ENCODE data around the gene SLX4IP. TPM values are rescaled to one million over a fixed set of nuclear protein-coding genes. Genes with fewer than 3 reads are reported as not detected.

SLX4IP gene
- polyA plus RNA-seq, 1 donor, result 12.6 TPM

DNA sequence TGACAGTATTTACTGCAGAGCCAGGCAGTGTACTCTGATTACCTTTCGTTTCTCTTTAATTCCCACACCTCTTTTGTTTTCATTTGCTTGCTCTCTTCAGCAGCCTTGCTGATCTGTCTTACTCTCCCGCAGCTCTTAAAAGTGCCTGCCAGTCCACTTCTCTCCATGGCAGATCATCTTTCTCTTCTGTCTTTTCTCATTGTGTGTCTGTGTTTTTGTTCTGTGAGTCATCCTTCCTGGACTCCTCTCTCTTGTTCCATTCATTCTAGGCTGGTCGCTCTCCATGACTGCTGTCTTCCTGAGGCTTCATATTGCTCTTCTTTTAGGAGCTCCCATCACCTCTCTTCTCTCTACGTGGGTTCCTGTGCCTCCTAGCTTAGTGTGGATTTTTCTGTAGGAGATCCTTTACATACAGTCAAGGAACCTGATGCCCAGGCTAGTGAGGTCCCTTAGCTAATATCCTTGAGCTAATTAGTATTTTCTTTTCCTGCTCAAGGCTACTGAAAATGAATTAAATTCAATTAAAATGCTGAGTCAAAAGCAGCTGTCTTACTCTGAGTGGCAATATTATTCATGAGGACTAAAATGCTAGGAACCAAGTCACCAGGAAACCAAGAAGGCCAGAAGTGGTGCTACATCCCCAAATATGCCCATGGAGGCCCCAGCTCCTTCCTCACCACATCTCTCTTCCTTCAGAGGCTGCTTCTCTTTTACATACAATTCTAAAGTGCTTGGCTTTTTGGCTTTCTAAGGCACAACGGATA is 86.1 kb downstream of the SLX4IP start:
- no peak for DNase-seq

DNA sequence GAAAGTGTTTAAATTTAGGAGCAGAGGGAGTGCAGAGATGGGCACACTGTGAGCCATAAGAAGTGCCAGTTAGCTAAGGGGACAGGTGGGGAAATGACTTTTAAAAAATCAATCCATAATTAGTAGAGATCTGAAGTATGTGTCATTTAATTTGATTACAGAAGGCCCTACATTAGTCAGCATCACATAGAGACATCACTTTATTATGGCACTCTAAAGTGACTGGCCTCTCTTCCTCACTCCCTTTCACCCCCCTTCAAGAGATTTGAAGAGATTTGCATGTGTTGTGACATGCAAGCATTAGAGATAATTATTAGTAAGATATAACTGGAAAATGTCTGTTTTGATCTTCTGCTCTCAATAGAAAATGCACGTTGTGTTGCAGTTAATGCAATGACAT is 86.7 kb downstream of the SLX4IP start:
- DNase-seq, result no peak

DNA sequence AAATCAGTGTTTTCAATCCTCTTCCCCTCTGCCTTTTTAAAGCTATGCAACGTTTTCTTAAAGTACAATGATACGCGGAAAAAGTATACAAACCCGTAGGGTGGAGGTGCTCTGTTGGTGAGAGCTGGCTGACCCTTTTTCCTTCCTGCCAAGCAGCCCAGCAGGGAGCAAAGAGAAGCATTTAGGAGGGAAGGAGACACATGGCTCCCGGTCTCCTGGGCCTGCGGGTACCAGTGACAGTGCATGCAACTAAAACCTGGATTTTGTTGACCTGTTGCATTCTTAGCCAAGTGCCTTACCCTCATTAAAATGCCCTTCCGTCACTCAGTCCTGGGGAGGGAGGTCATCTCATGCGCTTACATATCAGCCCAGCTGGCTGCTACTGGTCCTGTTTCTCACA is 87.2 kb downstream of the SLX4IP start:
- DNase-seq, result no peak

DNA sequence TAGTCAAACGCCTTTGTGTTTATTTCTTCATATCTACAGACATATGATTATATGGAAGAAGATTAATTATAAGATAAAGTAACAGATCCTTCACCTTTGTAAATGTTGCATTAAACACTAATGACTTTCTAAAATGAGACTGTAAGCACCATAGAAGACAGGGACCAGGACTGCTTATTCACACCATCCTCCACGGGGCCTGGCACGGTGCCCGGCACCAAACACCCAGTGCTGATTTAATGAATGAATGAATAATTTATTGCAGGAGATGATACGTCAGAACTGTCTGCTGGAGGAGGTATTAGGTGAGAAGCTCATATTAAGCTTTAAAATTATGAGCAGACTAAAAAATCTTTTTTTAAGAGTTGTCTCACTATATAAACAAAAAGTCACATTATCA is 88.3 kb downstream of the SLX4IP start:
- DNase-seq, result no peak

DNA sequence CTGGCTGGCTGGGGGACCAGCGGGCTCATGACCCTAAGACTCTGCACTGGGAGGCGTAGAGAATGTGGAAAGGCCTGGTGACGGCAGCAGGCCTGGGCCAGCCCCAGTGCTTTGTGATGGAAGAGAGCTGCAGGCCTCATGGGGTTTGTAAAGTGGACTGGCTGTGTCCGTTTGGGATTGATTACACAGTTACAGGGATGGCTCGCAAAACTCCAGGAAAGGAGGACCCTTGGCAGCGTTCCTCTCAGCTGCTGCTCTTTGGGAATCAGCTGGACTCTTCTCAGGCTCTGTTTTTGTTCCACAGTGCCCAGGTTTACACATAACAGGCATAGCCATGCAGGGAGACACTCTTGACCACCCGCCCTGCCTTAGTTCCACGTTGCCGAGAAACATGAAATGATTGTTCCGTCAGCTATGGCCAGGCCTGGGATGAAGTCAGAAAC is 89.0 kb downstream of the SLX4IP start:
- DNase-seq, result no peak

DNA sequence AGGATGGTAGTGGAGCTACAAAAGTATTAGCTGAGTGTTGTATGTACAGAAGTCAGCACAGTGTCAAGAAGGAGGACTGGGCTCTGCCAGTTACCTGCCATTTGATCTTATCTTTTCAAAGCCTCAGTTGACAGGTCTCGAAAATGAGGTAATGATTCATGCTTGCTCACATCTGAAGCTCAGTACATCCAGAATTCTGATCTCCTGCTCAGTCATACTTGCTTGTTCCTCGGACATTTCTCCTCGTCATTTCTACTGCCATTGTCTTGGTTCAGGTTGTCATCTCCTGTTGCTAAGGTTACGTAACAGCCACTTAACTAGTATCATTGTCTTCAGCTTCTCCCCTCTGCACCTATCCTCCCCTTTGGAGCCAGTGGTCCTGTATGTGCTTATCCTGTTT is 89.5 kb downstream of the SLX4IP start:
- DNase-seq, result no peak

DNA sequence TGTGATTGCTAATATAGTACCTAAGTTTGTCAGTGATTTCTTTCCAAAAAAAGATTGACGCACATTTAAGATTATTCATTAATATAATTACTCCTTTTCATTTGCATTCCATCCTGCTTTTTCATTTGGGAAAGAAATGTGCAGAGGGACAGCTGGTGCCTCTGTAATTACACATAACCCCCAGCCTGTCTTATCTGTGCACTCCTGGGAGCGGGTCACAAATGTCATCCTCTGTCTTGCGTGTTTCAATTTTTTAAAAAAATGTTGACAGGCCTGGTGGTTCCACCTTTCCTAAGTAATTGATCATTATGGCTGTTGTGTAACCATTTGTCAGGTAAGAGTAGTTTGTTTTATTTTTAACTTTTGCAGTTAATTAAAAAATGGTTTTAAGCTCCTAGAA is 92.7 kb downstream of the SLX4IP start:
- no peak for DNase-seq

DNA sequence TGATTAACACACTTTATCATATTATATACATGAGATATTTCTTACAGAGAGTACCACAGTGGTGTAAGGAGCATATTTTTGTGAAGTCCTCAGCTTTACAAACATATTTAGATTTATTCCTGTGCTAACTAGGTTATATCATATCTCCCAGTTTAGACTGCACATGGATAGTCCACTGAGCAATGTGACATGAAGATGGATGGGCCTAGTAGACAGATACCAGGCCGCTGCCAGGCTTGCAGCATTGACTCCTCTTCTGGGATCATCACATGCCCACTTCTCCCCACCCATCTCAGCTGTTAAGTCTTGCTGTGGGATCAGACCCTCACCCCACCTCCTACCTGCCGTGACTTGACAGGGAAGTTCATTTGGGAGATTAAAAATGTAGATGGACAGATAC is 95.8 kb downstream of the SLX4IP start:
- no peak for DNase-seq

DNA sequence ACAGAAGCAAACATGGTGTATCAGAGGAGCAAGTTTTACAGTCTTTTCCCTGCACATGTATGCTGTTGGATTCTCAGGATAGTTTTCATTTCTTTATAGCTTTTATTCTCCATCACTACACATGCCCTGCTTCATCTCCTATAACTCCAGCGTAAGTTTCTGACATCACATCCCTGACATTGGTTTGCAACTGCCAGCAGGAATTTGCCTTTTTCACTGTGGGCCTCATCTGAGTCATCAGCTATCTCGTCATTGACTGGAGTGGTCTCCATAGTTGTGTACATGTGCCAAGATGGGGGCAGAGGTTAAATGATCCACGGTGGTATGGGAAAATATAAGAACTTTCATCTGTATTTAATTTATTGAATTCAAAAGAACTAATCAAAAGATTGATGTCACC is 96.7 kb downstream of the SLX4IP start:
- no peak for DNase-seq

DNA sequence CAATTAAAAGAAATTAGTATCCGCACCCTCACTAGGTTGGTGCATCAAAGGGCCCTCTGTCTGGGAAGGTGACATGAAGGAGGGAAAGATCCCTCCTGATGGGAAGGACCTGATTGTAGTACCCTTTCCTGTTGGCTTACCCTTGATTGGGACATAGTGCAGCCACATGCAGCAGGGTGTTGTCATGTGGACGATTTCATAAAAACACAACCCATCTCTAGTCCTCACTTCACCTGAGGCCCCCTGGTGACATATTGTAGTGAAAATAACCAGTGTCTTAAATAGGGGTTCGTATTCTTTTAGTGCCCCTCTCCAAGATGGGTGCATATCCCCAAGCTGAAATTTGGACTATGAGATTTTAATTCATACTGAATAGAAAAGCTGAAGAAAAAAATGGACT is 97.3 kb downstream of the SLX4IP start:
- no peak for DNase-seq

DNA sequence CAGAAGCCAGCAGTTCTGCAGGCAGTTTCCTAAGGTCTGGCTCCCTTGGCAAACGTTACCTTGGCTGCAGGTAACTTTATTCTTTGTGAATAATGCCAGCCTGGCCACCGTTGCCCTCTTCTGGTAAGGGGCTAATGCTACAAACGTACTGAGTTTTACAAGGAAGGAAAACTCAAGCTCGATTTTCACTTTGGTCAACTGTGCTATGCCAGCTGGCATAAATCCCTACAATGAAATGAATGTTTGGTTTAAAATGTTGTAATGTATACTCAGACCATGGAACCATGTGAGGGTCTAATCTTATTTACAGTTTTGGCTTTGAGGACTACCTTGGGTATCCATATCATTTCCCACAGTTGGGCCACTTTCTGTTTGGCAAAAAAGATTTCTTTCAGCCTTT is 101.4 kb downstream of the SLX4IP start:
- no peak for DNase-seq

DNA sequence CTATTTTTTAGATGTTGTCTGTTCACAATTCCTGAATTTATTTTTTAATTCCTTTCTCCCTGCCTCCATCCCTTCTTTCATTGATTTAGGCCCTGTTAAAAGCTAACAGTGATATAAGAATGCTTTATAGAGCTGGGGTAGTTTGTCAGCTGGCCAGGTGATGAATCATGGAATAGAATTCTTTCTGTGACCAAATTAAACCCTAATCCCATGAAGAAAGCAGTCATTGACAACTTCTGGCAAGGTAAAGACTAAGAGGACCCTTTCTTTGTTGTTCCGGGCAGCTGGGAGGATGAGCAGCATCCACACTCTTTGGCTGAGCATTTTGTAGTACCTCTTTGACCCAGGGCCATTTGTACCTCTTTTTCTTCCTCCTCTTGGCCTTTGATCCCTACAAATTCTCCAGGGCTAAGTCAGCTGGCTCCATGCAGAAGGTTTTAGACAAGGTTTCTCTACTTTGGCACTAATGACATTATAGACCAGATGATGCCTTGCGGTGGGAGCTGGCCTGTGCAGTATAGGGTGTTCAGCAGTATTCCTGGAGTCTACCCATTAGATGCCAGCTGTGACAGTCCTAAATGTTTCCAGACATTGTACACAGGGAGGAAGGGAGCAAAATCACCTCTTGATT is 102.9 kb downstream of the SLX4IP start:
- no peak for DNase-seq

DNA sequence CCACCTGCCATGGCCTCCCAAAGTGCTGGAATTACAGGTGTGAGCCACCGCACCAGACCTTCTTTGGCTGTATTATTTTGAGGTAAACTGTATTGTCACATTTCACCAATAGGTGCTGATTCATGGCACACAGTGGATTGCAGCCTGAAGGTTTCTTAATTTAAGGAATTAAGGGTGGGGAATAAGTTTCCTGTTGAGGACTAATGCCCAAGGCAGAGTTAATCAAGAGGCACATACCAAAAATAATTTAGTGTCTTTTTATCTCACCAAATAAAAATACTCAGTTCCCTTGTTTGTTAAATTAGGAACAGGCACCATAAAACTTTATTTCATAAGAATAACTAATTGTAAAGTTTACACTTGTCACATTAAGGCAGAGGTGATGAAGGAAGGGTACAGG is 103.7 kb downstream of the SLX4IP start:
- DNase-seq, result no peak

DNA sequence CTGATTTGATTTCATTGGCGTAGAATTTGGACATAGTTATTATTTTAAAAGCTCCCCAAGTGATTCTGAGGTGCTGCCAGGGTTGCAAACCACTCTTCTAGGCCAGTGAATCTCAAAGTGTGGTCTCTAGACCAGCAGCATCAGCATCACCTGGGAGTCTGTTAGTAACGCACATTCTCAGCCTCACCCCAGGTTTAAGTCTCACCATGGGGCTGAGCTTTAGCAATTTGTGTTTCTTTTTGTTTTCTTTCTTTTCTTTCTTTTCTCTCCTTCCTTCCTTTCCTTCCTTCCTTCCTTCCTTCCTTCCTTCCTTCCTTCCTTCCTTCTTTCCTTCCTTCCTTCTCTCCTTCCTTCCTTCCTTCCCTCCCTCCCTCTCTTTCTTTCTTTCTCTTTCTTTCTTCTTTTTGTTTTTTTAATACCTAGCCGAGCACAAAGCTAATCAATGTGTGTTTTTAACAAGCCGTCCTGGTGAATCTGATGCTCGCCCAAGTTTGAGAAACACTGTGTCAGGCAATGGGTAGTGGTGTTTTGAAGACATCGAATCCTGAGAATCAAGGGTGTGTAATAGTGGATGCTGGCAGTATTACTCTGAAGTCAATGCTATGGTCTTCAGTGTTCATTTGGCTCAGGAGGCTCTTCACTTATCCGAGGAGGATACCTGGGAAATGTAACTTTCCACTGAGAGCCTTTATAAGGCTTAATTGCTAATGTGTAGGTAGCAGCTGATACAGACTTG is 104.9 kb downstream of the SLX4IP start:
- no peak for DNase-seq

DNA sequence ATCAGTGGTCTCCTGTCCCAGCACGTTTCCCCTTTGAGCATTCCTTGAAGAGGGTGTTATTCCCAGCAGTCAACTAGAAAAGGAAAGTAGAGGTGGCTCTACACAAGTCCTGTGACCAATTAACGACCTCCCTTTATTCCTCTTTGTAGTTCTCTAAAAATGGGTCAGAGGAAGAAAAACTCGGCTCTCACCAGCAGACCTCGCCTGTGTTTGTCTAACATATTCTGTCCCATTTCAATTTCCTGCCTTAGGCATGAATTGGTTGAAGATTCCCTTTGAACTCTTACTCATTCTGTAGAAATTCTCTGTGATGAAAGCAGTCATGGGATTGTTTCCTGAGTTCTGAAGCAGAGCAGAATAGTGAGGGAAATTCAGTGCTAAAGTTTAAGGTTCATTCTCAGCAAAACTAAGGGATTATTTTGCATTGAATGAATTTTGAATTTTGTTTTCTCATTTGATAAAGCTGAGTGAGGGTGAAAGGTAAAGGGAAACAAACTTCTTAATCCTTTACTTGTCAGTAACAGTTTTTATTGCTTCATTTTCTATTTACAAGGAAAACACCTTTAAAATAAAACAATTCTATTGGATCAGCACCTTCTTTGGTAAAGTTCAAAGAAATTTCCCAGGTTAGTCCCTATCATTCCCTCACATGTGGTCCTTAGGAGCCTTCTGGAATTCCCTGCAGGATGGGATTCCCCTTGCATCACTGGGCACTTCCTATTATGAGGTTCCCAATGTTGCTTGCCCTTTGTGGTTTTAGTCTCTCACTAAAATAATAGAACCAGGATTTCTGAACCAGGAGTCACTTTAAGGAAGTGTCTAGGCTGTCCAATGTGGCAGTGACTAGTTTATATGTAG is 105.8 kb downstream of the SLX4IP start:
- no peak for DNase-seq

DNA sequence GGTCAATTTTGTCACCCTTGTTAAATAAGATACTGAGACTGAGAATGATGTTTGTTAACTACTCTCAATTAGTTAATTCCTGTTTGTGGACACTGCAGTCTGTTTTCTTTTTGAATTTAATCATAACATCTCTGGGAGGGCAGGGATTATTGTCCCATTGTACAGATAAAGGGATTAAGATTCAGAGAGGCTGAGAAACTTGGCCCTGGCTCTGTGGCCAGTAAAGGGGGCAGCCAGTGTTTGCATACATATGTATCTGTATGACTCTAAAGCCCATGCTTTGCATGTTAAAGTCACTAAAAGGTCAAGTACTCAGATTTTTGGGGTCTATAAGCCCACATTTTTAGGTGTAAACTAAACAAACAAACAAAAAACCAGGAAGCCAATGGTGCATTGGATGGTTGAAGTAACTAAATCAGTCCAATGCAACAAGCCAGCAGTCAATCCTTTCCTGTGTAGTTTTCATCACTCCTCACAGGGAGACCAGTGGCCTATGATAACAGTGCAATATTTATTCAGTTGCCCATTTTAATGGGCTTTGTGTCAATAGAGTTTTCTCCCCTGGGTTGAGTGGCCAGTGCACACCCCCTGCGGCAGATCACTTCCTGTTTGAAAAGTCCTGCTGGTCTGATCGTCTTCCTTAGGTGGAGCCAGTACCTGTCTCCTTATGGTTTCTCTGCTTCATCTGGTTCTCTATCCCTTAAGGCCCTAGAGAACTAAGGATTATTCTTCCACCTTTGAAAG is 106.7 kb downstream of the SLX4IP start:
- DNase-seq, result no peak

DNA sequence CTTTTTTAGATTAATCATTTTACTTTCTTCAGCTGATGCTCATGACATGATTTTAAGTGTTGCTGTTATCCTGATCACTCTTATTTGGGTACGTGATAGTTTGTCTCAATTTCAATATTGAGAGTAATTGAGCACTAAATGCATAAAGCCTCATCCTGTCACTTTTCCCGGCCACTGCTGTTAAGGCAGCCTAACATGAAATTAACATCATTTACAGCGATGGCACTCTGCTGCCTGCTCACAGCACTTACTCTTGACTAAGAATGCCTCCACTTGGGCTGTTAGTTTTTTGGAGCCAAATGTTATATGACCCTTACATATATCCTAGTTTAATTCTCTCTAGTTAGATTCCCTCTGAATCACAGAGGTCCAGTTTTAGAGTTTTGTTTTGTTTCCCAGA is 107.3 kb downstream of the SLX4IP start:
- no peak for DNase-seq

DNA sequence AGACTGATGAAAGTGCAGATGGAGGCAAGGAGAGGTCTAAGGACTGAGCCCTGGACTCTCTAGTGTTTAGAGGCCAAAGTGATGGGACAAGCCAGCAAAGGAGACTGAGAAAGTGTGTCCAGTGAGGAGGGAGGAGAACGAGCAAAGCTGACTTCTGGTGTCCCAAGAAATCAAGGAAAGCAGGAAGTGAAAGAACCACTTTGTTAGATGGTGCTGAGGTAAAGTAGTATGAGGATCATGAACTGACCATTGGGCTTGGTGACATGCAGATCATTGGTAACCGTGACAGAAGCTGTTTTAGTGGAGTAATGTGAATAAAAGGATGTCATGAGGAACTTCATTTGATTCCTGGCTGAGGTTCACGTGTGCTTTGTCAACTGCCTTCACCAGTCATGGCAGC is 108.4 kb downstream of the SLX4IP start:
- DNase-seq, result no peak

DNA sequence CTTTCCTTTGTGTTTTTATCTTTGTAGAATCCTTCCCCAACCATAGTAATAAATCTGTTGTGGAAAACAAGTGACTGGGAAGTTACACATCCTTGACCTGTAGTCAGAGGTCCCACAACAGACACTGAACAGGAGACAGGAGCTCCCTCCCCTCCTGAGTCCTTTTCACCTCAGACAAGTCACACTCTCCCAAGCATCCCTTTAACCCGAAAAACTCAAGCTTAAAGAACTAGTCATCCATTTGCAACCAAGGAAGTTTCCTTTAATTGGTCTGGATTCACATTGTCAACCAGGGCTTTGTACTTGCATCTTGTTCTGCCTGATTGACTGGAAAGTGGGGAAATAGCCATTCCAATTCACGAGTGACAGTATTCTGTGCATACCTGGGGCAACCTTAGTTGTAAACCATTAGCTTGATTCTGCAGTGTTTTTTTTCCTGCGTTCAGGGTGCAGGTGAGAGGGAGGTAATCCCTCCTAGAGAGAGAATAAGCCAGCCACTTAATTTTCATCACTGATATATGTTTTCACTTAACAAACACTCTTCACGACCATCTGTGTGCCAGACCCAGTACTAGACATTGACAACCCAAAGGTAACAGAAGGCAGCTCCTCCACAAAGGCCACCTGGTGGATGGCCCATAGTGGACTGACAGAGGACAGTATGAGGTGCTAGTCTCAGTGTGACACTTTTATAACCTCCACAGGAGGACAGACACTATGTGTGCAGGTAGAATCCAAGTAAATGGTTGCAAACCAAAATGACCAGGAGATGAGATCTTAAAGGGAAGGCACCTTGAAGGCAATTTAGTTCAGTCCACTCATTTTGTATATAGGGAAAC is 112.4 kb downstream of the SLX4IP start:
- no peak for DNase-seq

DNA sequence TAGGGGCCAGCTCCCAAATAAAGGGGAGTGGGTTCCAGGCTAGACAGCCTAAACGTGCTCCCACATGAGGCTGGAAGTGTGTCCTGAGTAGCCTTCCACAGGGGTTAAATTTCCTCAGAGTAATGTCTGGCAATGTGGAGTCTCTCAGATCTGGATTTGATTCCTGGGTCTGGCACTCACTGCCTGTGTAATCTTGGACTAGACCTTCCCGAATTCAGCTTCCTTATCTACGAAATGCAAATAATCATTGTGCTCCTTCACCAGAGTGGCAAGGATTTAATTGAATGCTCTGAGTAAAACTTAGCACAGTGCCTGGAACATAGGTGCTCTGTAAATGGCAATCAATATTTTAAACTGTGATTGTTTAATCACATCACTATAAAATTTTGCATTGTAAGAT is 114.4 kb downstream of the SLX4IP start:
- DNase-seq, result no peak

All from left kidney (tissue), 2 donors.